Measurements from ENCODE around the gene ARL2BP. TPM values are rescaled to one million over a fixed set of nuclear protein-coding genes. Genes with fewer than 3 reads are reported as not detected.

Gene ARL2BP
- polyA plus RNA-seq, 5 donors, result 64.8 to 81.7 (median 69.6) TPM

Other genes starting within 250 kb of the ARL2BP start
- gene CPNE2, start 152.7 kb upstream of the ARL2BP start, polyA plus RNA-seq (ENCODE audit: insufficient read depth in 1 of 5, insufficient read length in 5 of 5, low replicate concordance in 1 of 5), result 10 to 100 TPM; 57.6 to 78.2 (median 70.1) TPM
- 100 to 1,000 TPM in 4 of 5 donors, 10 to 100 TPM in 1; 94.0 to 123 (median 115) TPM for gene PSME3IP1, start 59.2 kb upstream of the ARL2BP start, polyA plus RNA-seq (ENCODE audit: insufficient read depth in 1 of 5, insufficient read length in 5 of 5, low replicate concordance in 1 of 5)
- 10 to 100 TPM; 31.4 to 50.8 (median 41.4) TPM for gene RSPRY1, start 58.9 kb upstream of the ARL2BP start, polyA plus RNA-seq (ENCODE audit: insufficient read depth in 1 of 5, insufficient read length in 5 of 5, low replicate concordance in 1 of 5)
- gene PLLP, start 39.4 kb downstream of the ARL2BP start, polyA plus RNA-seq (ENCODE audit: insufficient read depth in 1 of 5, insufficient read length in 5 of 5, low replicate concordance in 1 of 5), result 1 to 10 TPM; 3.2 to 7.5 (median 5.4) TPM
- under 1 TPM; 0.15 to 0.39 (median 0.22) TPM for gene CCL22, start 113.5 kb downstream of the ARL2BP start, polyA plus RNA-seq (ENCODE audit: insufficient read depth in 1 of 5, insufficient read length in 5 of 5, low replicate concordance in 1 of 5)
- 10 to 100 TPM in 2 of 5 donors, 1 to 10 TPM in 3; 8.4 to 13.3 (median 9.5) TPM for gene CX3CL1, start 127.2 kb downstream of the ARL2BP start, polyA plus RNA-seq (ENCODE audit: insufficient read depth in 1 of 5, insufficient read length in 5 of 5, low replicate concordance in 1 of 5)
- not detected for gene CCL17, start 159.5 kb downstream of the ARL2BP start, polyA plus RNA-seq (ENCODE audit: insufficient read depth in 1 of 5, insufficient read length in 5 of 5, low replicate concordance in 1 of 5)
- 10 to 100 TPM; 57.9 to 79.3 (median 75.1) TPM for gene CIAPIN1, start 202.1 kb downstream of the ARL2BP start, polyA plus RNA-seq (ENCODE audit: insufficient read depth in 1 of 5, insufficient read length in 5 of 5, low replicate concordance in 1 of 5)
- 10 to 100 TPM; 57.0 to 65.0 (median 59.4) TPM for gene COQ9, start 202.2 kb downstream of the ARL2BP start, polyA plus RNA-seq (ENCODE audit: insufficient read depth in 1 of 5, insufficient read length in 5 of 5, low replicate concordance in 1 of 5)
- 10 to 100 TPM; 74.4 to 87.6 (median 77.5) TPM for gene POLR2C, start 217.4 kb downstream of the ARL2BP start, polyA plus RNA-seq (ENCODE audit: insufficient read depth in 1 of 5, insufficient read length in 5 of 5, low replicate concordance in 1 of 5)
- 10 to 100 TPM; 26.4 to 36.5 (median 30.7) TPM for gene DOK4, start 241.2 kb downstream of the ARL2BP start, polyA plus RNA-seq (ENCODE audit: insufficient read depth in 1 of 5, insufficient read length in 5 of 5, low replicate concordance in 1 of 5)